Anterior cingulate cortex (tissue), 58 donors: Measurements from ENCODE around the gene OBSCN.

ENCODE experiments used
- DNase-seq, 58 donors: peaks; one replicate each; lab custom pipeline; 2025; lab: John Stamatoyannopoulos, UW

The OBSCN gene

GRCh38 chr1:228347181-228347580 is 139.3 kb downstream of the OBSCN start:
- DNase-seq, result no peak

GRCh38 chr1:228348708-228349467 is 141.0 kb downstream of the OBSCN start:
- no peak for DNase-seq

GRCh38 chr1:228349701-228350171 is 141.9 kb downstream of the OBSCN start:
- DNase-seq, result no peak

GRCh38 chr1:228350179-228350742 is 142.4 kb downstream of the OBSCN start:
- DNase-seq, result no peak

GRCh38 chr1:228350831-228351781 is 143.3 kb downstream of the OBSCN start:
- no peak for DNase-seq

GRCh38 chr1:228351850-228352249 is 144.0 kb downstream of the OBSCN start:
- no peak for DNase-seq

GRCh38 chr1:228352677-228353481 is 145.0 kb downstream of the OBSCN start:
- no peak for DNase-seq

- DNase-seq, result no peak
Measured at GRCh38 chr1:228353601-228354371, 145.9 kb downstream of the OBSCN start.

GRCh38 chr1:228354390-228355320 is 146.8 kb downstream of the OBSCN start:
- DNase-seq, result peak in 4 of 58 donors; percentile 8 to 25 (median 12)

GRCh38 chr1:228356897-228357680 is 149.2 kb downstream of the OBSCN start:
- no peak for DNase-seq

GRCh38 chr1:228358039-228358763 is 150.4 kb downstream of the OBSCN start:
- DNase-seq, result no peak

- no peak for DNase-seq
Measured at GRCh38 chr1:228358764-228359612, 151.1 kb downstream of the OBSCN start.

- no peak for DNase-seq
Measured at GRCh38 chr1:228359613-228360532, 152.0 kb downstream of the OBSCN start.

GRCh38 chr1:228360533-228361313 is 152.9 kb downstream of the OBSCN start:
- no peak for DNase-seq
